Measurements from ENCODE around the gene LDLRAD1. TPM values are rescaled to one million over a fixed set of nuclear protein-coding genes. Genes with fewer than 3 reads are reported as not detected.
A peak's percentile ranks its signal among the peaks of the same experiment; 100 is the strongest.

LDLRAD1 gene
- total RNA-seq, 1 experiment from 2014 or later: 1.6 TPM

- H3K27me3 ChIP-seq (ENCODE audit: insufficient read depth, low read depth): no peaks in the 10 kb centered on the region
- H3K4me3 ChIP-seq: no peak overlapping the region
- H3K79me2 ChIP-seq (ENCODE audit: low read depth): no peaks in the 10 kb centered on the region
- no peak overlapping the region for H2AFZ ChIP-seq
- H3K27ac ChIP-seq: no peak overlapping the region
- H3F3A ChIP-seq (ENCODE audit: insufficient read depth, low read depth): peaks cover 23% of the 10 kb centered on the region
- no peaks in the 10 kb centered on the region for H4K20me1 ChIP-seq (ENCODE audit: insufficient read depth)
- intact Hi-C loops (cut with micrococcal nuclease; ENCODE audit: unreplicated experiment): loop anchor here (5.0 kb wide), 1 partner anchor 61 kb away; no protein-coding TSS in a partner anchor
- TF ChIP-seq EZH2 (IDR thresholded peaks at IDR 0.05; ENCODE audit: low read depth) (no peak), CTCF (conservative IDR thresholded peaks at IDR 0.05) (no peak)
- no peaks in the 10 kb centered on the region for H3K36me3 ChIP-seq (ENCODE audit: low read depth)
- H3K4me2 ChIP-seq: no peak overlapping the region
- H3K9me3 ChIP-seq (ENCODE audit: insufficient read depth, low read depth): no peaks in the 10 kb centered on the region
- peaks cover 38% of the 10 kb centered on the region for H3K4me1 ChIP-seq (replicated peaks; ENCODE audit: insufficient read depth)
- ChIA-PET POLR2A (ENCODE audit: unreplicated experiment) (no interaction called here), CTCF (no interaction called here)
- H3K9me2 ChIP-seq (ENCODE audit: insufficient read depth): no peaks in the 10 kb centered on the region
- no peak for DNase-seq
- no TSS peak for BruUV-seq (replicated peaks)
These were observed 649 bp upstream of the LDLRAD1 start for GRCh38 chr1:54018635-54019034.

- Histone ChIP-seq H2AFZ (no peak overlapping the region), H3K36me3 (ENCODE audit: low read depth) (no peaks in the 10 kb centered on the region), H3K27me3 (ENCODE audit: insufficient read depth, low read depth) (no peaks in the 10 kb centered on the region; the same call in 1 of the 2 replicates), H3K4me2 (peak overlapping the region; percentile 61), H3K4me3 (no peak overlapping the region), H3K9me3 (ENCODE audit: insufficient read depth, low read depth) (no peaks in the 10 kb centered on the region), H3K4me1 (replicated peaks; ENCODE audit: insufficient read depth) (peaks cover 38% of the 10 kb centered on the region), H3K79me2 (ENCODE audit: low read depth) (no peaks in the 10 kb centered on the region), H3K9me2 (ENCODE audit: insufficient read depth) (no peaks in the 10 kb centered on the region), H3F3A (ENCODE audit: insufficient read depth, low read depth) (peaks cover 23% of the 10 kb centered on the region), H3K27ac (peak overlapping the region; percentile 75), H4K20me1 (ENCODE audit: insufficient read depth) (no peaks in the 10 kb centered on the region)
- intact Hi-C loops (cut with micrococcal nuclease; ENCODE audit: unreplicated experiment): loop anchor here (2.0 to 5.0 kb wide), 2 partner anchors 36 to 59 kb away; partner anchors contain the start of genes TCEANC2 and TMEM59
- ChIA-PET CTCF (interaction anchor here (0.5 to 0.6 kb wide), 2 partner anchors 69 to 374 kb away, joined by 3 to 4 read pairs; no protein-coding TSS in a partner anchor), POLR2A (ENCODE audit: unreplicated experiment) (interaction anchor here (0.5 to 0.8 kb wide), 5 partner anchors 71 to 940 kb away, joined by 3 to 7 read pairs (median 4); partner anchors contain the start of gene IFT25)
- DNase-seq: peak; percentile 91 to 98
- BruUV-seq (replicated peaks): no TSS peak
- TF ChIP-seq EZH2 (IDR thresholded peaks at IDR 0.05; ENCODE audit: low read depth) (no peak), CTCF (conservative IDR thresholded peaks at IDR 0.05) (no peak)
These were observed 1.4 kb downstream of the LDLRAD1 start for GRCh38 chr1:54016343-54017282.

- H3K27me3 ChIP-seq (ENCODE audit: insufficient read depth, low read depth): no peaks in the 10 kb centered on the region; the same call in 1 of the 2 replicates
- TF ChIP-seq EZH2 (IDR thresholded peaks at IDR 0.05; ENCODE audit: low read depth): no peak
- TF ChIP-seq CTCF (conservative IDR thresholded peaks at IDR 0.05): no peak
These were observed 3.9 kb downstream of the LDLRAD1 start for GRCh38 chr1:54014009-54014629.

More at GRCh38 chr1:54014009-54014629, 3.9 kb downstream of the LDLRAD1 start:
- H2AFZ ChIP-seq: no peak overlapping the region
- no peaks in the 10 kb centered on the region for H3K79me2 ChIP-seq (ENCODE audit: low read depth)
- ChIA-PET CTCF (interaction anchor here (0.5 kb wide), 1 partner anchor 35 kb away, joined by 3 read pairs; no protein-coding TSS in a partner anchor), POLR2A (ENCODE audit: unreplicated experiment) (interaction anchor here (0.5 kb wide), 1 partner anchor 40 kb away, joined by 3 read pairs; no protein-coding TSS in a partner anchor)
- no peaks in the 10 kb centered on the region for H3K9me2 ChIP-seq (ENCODE audit: insufficient read depth)
- intact Hi-C loops (cut with micrococcal nuclease; ENCODE audit: unreplicated experiment): no loop called here
- BruUV-seq (replicated peaks): no TSS peak
- no peaks in the 10 kb centered on the region for H3K9me3 ChIP-seq (ENCODE audit: insufficient read depth, low read depth)
- peaks cover 38% of the 10 kb centered on the region for H3K4me1 ChIP-seq (replicated peaks; ENCODE audit: insufficient read depth)
- H3F3A ChIP-seq (ENCODE audit: insufficient read depth, low read depth): peaks cover 23% of the 10 kb centered on the region
- no peak overlapping the region for H3K4me3 ChIP-seq
- no peak overlapping the region for H3K27ac ChIP-seq
- H4K20me1 ChIP-seq (ENCODE audit: insufficient read depth): no peaks in the 10 kb centered on the region
- H3K36me3 ChIP-seq (ENCODE audit: low read depth): no peaks in the 10 kb centered on the region
- DNase-seq: no peak
- H3K4me2 ChIP-seq: no peak overlapping the region
